RKO (cell line): ENCODE data around the gene EFR3B.
A peak's percentile ranks its signal among the peaks of the same experiment; 100 is the strongest.
"Not testable (repeated sequence)": the region's sequence is repeated elsewhere in the genome, so short reads cannot be mapped to it uniquely, and the experiment has no call there.

Experiments used
- DNase-seq: peaks from one replicate; pipeline ENCODE4 v3.0.0-alpha.2; 2016; ENCODE audit warnings: low spot score

The EFR3B gene

DNA sequence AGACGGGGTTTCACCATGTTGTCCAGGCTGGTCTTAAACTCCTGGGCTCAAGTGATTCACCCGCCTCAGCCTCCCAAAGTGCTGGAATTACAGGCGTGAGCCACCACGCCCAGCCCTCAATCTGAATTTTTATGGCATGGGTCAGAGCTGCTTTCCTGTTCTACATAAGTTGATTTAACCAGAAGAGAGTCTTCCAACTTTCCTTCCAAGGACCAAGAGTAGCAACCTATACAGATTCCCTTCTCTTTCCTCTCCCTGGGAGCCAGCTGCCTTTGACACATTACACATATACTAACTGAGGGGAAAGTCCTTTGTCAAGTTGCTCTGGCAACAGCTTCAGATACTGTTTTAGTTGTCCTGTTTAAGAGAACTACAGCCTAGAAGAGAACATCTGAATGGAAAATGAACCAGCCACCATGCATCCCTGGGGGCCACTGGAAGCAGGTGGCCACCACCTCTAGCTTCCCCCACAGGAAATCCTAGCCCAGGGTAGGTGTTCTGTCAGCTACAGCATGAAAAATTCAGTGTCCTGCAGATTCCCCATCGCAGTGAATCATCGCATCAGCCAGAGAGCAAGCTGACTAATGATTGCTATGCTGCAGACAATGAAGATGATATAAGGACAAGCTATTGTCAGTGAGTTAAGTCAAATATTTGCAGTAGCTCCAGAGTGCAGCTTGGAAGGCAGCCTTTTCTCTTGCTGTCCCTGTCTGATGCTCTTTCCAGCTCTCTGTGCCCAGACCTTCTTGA is 63.6 kb downstream of the EFR3B start:
- DNase-seq = peak; percentile 49

DNA sequence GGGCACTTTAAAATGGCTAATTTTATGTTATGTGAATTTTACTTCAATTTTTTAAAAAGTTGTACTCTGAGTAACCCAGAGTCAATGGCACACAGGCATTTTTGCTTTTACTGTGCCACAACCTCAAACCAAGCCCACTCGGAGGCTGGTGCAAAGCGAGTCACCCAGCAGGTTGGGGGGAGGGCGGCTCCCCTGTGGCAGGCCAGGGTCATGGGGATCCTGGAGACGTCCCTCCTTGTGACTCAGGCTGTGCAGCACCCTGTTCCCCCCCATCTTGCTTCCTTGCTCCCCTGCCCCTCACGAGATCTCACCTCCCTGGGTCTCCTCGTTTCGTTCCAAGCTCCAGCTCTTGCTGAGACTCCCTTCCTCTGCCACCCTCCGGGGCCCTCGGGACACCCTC is 67.9 kb downstream of the EFR3B start:
- no peak for DNase-seq

DNA sequence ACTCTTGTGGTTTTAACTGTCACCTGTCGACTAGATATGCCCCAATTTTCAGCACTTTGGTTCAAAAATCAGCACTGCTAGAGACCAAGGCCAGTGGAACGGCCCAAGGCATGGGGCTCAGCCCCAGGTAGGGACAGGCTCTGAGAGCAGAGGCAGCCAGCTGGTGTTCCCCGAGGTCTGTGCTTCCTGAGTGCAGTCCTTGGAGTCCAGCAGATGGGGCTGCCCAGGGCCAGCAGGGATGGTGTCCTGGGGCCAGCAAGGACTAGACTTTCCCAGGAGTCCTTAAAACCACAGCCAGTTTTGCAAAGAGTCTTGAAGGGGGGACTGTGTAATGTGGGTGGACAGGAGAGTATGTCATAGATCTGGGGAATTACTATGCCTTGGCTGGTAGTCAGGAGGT is 70.2 kb downstream of the EFR3B start:
- DNase-seq = no peak

DNA sequence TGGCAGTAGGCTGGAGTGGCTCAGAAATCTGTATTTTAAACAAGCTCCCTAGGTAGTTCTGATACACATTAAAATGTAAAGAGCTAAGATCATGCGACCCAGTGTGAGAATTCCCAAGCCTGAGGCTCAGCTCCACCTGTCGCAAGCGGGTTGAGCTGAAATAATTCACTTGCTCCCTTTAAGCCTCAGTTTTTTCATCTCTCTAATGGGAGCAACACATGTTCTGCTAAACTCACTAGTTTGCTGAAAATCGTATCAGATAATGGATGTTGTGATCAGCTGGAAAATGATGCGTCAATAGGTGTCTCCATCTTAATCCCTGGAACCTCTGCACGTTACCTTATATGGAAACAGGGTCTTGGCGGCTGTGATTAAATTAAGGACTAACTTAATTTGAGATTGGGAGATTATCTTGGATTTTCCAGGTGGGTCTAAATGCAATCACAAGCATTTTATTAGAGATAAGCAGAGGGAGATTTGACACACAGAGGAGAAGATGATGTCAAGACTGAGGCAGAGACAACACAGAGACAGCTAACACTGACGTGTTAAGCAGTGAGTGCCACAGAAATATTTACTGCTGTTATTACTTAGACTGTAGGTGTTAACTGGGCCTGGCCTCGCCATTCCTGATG is 73.5 kb downstream of the EFR3B start:
- DNase-seq = no peak

DNA sequence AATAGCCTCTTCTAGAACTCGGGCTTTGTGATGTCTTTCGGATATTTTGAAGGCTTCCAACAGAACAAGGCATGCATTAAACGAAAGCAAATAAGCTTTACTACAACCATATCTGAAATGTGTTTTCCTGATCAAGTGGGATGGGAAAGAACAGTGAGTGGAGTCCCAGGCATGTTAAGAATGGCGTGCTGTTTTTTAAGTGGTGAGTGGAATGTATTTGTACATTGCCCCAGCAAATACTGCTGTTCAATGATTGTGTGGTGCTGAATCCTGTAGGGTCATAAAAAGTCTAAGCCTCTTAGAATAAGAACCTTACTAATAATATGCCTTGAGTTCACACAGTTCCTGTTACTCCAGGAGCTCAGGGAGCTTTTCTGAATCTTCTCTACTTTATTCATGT is 74.0 kb downstream of the EFR3B start:
- no peak for DNase-seq

DNA sequence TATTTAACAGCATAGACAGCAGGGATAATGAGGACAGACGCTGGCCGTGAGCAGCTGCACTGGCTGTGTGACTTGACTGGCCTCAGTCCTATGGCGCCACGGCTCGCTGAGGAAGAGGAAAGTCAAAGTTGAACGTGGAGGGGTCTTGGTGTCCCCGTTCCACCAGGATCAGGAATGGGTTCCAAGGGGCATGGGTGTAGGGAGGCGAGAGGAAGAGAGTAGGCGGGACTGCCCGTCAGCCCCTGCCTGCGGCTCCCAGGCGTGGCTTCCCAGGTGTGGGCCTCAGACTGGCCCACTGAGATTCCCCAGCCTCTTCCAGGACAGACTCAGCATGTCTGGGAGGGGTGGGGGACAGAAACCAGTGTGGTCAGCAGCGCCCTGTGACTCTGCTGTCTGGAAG is 75.1 kb downstream of the EFR3B start:
- DNase-seq = no peak

DNA sequence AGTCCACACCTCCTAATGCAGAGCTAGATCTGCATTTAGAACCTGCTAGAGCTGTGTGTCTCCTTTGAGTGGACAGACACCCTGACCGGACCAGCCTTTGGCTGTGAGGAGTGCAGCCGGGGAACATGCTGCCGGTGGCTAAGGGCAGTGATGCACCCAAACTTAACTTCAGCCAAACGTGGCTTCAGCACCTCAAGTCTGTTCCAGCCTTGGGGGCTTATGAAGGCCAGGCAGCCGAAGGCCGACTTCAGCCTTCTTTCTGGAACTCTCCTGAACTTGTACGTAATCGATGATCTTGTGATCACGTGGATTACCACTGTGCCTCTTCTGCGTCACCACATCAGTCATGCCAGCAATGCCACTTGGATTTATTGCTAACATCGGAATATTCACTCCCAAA is 77.4 kb downstream of the EFR3B start:
- DNase-seq = no peak

DNA sequence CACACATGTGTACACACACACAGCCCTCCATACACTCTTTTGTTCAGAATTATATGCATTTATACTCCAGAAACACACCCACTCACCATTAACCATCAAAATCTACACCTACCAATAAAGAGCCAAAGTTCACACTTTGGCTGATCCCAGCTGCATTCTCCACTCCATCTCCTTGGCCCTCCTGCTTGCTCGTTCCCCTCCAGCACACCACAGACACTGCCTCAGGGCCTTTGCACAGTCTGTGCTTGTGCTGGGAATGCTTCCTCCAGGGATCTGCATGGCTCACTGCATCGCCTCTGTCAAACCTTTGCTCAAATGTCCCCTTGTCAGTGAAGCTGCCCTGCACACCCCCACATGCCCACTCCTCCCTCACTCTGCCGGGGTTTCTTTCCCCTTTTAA is 80.5 kb downstream of the EFR3B start:
- DNase-seq = no peak

DNA sequence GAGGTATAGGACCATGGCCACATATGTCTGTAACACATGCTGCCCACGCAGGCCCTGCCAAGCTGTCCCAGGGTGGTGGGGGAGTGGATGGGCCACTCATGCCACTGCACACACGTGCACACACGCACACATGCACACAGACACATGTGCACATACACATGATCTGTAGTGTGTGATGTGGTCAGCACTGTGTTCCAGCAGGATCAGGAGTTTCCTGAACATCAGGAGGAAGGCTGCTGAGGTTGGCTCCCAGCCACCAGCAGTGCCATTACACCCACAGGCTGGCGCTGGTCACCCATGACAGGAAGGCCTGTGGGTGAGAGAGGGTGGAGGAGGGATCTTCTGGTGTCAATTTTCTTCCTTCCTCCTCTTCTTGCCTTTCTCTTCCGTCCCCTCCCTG is 81.8 kb downstream of the EFR3B start:
- no peak for DNase-seq

DNA sequence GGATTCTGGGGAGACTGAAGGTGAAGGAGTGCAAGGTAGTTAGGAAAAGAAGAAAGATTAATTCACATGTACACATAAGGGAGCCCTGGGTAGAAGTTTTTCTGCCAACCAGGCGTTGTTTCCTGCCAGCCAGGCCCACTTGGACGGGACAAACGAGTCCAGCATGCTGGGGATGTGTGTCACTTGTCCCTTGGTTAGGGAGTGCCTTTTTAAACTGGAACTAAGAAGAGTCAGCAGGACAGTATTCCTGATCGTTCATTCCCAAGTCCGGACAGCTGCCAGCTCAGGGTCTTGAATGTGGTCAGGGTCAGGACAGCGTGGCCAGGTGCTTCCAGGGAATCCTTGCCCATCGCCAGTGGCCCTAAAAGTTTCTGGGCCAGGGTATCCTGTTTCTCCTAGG is 83.3 kb downstream of the EFR3B start:
- no peak for DNase-seq

DNA sequence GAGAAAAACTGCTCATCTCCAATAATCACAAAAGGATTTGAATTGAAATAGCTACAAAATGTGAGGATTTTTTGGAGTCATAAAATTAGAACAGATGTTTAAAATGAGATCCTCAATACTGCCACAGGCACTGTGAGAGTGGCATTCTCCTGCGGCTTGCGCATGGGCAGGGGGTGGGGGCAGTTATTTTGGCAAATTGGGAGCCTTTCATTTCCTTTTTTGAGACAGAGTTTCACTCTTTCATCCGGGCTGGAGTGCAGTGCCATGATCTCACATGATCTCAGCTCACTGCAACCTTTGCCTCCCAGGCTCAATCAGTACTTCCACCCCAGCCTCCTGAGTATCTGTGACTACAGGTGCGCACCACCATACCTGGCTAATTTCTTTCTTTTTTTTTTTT is 84.1 kb downstream of the EFR3B start:
- DNase-seq = no peak

DNA sequence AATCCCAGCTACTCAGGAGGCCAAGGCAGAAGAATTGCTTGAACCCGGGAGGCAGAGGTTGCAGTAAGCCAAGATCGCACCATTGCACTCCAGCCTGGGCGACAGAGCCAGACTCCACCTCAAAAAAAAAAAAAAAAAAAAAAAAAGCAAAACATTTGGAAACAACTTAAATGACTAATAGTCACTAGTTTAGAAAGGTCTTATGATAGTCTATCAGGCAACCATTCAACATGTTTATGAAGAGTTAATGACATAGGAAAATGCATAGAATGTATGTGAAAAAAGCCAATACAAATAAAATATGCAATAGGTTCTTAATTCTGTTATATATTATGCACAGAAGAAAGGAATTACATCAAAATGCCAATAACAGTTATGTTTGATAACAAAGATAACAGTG is 85.2 kb downstream of the EFR3B start:
- not testable (repeated sequence) for DNase-seq

DNA sequence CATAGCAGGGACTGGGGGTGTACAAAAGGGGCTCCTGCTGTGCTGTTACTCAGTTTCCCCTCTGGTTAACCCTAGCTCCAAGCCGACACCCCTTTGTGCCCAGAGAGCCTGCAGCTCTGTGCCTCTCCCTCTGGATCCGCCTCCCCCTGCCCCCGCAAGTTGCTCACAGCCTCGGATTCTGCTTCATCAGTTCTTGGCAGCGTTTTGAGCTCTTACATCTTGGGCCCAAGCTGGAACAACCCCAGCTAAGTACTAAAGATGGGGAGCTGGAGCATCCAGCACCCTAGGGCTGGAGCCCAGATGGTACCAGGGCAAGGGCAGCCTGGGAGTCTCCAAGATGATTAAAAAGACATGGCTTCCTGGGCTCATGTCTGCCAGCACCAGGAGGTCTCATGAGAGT is 85.8 kb downstream of the EFR3B start:
- no peak for DNase-seq

DNA sequence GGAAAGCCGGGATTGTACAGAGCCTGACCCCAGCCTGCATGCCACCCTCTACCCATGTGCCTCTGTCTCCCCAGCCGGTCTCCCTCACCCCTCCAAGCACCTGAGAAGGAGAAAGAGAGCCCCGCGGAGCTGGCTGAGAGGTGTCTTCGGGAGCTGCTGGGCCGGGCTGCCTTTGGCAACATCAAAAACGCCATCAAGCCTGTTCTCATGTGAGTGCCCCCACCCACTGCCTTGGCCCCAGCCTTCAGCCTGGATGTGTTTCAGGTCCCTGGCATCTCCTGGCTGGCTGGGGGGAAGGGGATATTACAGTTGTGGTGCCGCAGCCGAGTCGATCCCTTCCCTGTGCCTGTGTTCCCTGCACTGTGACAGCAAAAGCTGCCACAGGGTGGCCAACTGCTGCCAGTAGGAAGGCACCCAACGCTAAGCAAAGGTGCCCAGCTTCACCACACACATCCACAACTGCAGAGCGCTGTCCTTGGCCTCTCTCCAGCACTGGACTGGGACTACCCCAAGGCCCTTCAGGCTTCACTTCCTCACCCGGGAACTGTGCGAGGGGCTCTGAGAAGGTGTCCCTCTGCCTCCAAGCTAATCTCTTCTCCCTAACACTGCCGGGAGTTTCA is 88.1 kb downstream of the EFR3B start:
- no peak for DNase-seq

DNA sequence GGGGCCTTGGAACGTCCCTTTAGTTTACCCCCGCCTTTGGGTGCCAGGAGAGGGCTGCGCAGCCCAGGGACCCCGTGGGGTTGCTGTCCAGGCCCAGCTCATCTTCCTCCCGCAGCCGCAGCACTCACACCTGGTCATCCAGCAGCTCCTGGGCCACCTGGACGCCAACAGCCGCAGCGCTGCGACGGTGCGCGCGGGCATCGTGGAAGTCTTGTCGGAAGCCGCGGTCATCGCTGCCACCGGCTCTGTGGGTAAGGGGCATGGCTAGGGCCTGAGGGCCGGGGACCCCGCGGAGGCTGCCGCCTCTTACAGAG is 89.3 kb downstream of the EFR3B start:
- DNase-seq = no peak

DNA sequence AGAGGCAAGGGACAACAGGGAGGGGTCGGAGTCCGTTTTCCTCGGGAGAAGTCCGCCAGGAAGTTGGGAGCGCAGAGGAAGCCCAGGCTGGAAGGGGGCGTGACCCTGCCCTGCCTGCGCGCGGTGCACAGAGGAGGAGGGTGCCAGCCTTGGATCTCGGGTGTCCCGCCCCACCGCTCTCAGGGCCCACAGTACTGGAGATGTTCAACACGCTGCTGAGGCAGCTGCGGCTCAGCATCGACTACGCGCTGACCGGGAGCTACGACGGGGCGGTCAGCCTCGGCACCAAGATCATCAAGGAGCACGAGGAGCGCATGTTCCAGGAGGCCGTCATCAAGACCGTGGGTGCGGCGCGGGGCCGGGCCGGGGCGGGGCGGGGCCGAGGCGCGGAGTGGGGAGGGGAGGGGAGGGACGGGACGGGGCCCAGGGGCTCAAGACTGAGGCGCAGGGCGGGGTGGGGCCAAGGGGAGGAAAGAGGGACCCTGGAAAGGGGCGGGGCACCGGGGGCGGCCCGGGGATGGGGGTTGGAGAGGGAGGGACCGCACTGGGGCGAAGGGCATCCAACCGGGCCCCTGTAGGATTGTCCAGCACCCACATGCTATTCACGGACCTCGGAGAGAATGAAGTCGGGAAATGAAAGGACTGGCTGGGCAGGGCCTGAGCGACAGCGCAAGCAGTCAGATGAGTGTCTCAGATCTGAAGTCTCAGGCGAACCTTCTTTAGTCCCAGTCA is 89.9 kb downstream of the EFR3B start:
- no peak for DNase-seq

DNA sequence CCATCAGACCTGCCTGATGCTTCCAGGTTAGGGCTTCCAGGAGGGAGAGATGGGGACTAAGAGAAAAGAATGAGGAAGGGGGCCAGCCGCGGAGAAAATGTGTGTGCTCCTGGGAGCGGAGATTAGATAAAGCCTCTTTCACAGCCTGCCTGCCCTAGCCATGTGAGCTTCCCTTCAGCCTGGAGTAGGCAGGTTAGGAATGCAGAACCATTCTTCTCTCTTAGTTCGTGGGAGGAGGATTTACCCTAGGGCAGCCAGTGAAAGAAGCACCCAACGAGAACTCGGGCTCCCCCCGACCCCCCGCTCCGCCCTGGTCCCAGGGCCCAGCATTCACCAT is 90.4 kb downstream of the EFR3B start:
- DNase-seq = no peak

DNA sequence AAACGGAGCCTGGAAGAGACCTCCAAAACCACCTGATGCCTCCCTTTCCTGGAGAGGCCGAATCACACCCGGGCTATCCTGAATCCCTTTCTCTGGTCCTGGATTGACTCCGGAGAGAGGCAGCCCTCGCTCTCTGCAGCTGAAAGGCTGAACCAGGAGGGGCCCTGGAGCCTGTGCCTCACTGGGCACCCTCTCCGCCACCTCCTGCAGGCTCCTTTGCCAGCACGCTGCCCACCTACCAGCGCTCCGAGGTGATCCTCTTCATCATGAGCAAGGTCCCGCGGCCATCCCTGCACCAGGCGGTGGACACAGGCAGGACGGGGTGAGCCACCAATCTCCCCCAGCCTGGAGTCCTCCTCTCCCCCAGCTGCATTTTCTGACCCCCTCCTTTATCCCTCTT is 90.8 kb downstream of the EFR3B start:
- DNase-seq = no peak

DNA sequence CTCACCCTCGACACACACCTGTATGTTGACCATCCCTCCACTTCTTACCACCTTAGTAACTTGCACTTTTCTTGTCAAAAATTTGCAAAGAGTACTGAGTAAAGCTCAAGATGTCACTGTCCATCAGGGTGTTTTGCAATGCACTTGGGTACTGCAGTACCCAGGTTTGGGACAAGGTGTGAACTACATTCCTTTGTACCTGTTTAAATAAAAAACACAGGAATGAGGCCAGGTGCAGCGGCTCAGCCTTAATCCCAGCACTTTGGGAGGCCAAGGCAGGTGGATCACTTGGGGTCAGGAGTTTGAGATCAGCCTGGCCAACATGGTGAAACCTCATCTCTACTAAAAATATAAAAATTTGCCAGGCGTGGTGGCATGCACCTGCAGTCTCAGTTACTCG is 98.7 kb downstream of the EFR3B start:
- DNase-seq = not testable (repeated sequence)

DNA sequence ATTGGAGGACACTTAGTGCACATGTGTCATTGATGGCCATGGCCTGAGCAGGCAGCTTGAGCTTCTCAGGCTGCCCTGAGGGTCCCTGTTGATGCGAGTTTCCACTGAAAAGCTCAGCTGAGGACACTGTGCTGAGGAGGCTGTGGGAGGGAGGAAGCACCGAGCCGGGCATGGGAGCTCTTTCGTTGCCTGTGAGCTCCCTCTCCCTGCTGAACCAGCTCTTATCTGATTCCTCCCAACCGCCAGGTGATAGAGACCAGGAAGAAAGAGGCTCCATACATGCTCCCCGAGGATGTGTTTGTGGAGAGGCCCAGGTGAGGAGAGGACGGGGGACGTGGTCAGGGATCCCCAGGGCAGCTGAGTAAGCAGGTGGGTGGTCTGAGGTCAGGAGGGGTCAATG is 99.2 kb downstream of the EFR3B start:
- no peak for DNase-seq

DNA sequence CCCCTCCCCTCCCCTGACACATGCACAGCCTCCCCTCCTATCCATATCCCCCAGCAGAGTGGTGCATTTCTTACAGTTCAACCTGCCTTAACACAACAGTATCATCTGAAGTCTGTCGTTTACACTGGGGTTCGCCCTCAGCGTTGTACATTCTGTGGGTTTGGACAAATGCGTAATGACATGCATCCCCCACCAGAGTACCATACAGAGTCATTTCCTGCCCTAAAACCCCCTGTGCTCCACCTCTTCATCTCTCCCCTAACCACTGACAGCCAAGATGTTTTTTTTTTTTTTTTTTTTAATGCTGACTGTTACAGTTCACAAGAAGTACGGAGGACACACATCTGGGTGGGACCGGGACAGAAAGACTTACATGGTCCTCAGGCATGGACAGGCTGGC is 103.9 kb downstream of the EFR3B start:
- DNase-seq = no peak

DNA sequence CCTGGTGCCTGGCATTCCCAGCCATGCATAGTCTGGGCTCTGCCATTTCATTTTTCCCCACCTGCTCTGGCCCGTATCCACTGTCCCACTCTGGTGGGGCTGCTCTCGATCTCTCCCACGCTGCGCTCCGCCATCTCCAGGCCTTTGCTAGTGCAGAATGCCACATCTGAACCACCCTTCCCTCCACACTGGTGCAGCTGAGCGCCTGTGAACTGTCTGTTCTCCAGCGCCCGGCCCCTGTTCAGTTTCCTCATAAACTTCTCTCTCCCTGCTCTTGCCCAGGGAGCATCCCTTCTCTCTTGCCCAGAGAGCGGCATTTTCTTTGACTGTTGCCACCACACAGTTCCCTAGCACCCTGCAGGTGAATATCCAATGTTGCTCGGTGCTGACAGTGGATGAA is 105.0 kb downstream of the EFR3B start:
- no peak for DNase-seq

DNA sequence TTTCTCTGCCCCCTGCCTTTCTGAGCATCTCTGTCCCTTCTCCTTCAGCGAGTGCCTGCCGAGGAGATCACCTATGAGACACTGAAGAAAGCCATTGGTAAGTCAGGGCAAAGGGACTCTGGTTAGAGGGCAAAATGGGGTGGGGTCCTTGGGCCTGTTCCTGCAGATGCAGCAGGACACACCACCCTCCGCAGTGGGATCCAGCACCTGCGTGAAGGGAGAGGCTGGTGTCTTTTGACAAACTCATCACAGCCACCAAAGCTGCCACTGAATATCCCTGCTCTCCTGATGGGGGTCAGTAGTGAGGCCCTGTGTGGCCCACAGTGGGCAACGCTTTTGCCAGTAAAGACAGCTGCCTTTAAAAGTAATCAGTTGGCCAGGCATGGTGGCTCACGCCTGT is 107.8 kb downstream of the EFR3B start:
- no peak for DNase-seq
